Measurements from ENCODE around the gene RBM43. TPM values are rescaled to one million over a fixed set of nuclear protein-coding genes. Genes with fewer than 3 reads are reported as not detected.

Gene RBM43
- total and polyA plus RNA-seq, 2 of the 4 experiments (the other 2 are of a cell fraction), result 1.6 to 3.6 TPM

GRCh38 chr2:151206446-151206968, 55.2 kb downstream of the RBM43 start:
- Histone ChIP-seq H2BK5ac (ENCODE audit: low read depth, low read length, poor library complexity, severe bottlenecking) (no peak overlapping the region), H3K9me3 (ENCODE audit: control insufficient read depth, insufficient read depth, low read length) (no peaks in the 10 kb centered on the region), H3K27me3 (ENCODE audit: control insufficient read depth, insufficient read depth, low read length) (no peaks in the 10 kb centered on the region; the same call in 1 of the 2 replicates), H3K9ac (ENCODE audit: low read depth, low read length) (no peak overlapping the region), H3K14ac (replicated peaks; ENCODE audit: low read depth, low read length) (no peak overlapping the region), H3K79me1 (ENCODE audit: low read depth in 1 of 2, low read length in 2 of 2) (no peaks in the 10 kb centered on the region), H3K4me2 (ENCODE audit: low read depth, low read length) (no peak overlapping the region), H3K4ac (ENCODE audit: low read depth, low read length) (no peak overlapping the region), H4K5ac (ENCODE audit: low read depth, low read length) (no peak overlapping the region; the same call in 1 of the 2 replicates), H2BK120ac (ENCODE audit: low read depth, low read length) (no peak overlapping the region), H3K27ac (ENCODE audit: insufficient read depth, low read length) (no peak overlapping the region), H2AFZ (replicated peaks; ENCODE audit: low read length, poor library complexity) (no peak overlapping the region), H2BK20ac (ENCODE audit: low read depth, low read length) (no peak overlapping the region), H3K36me3 (ENCODE audit: control insufficient read depth, insufficient read depth, low read length) (no peaks in the 10 kb centered on the region), H3K23ac (ENCODE audit: low read depth, low read length) (no peak overlapping the region), H2BK15ac (ENCODE audit: low read depth, low read length) (no peak overlapping the region), H3K4me3 (ENCODE audit: insufficient read depth, low read depth, low read length) (no peak overlapping the region), H4K20me1 (ENCODE audit: insufficient read depth, low read length) (no peaks in the 10 kb centered on the region), H4K91ac (ENCODE audit: insufficient read depth, low read depth, low read length) (no peak overlapping the region), H3K4me1 (ENCODE audit: control insufficient read depth, insufficient read depth, low read length) (peaks cover 2% of the 10 kb centered on the region; the same call in 1 of the 2 replicates), H2AK5ac (ENCODE audit: low read depth, low read length) (no peak overlapping the region), H3K18ac (ENCODE audit: low read depth, low read length) (no peak overlapping the region), H3K9me1 (ENCODE audit: insufficient read depth, low read length) (0 out of 2 replicates have a peak, but pooled peaks cover 3% of the 10 kb centered on the region), H4K8ac (ENCODE audit: low read depth in 2 of 2, low read length in 2 of 2) (no peak overlapping the region), H3K56ac (ENCODE audit: extremely low read depth, insufficient read depth, low read length) (no peak overlapping the region), H2AK9ac (replicated peaks; ENCODE audit: low read depth, low read length, poor library complexity) (no peak overlapping the region)
- dilution Hi-C loops (cut with HindIII; ENCODE audit: low sequenced_read_pairs, unreplicated experiment), result no loop called here
- peak; percentile 42 for ATAC-seq (ENCODE audit: low read depth)
- in situ Hi-C loops (cut with MboI; ENCODE audit: low sequenced_read_pairs), result no loop called here
- ChIA-PET POLR2A (ENCODE audit: unreplicated experiment) (no interaction called here), CTCF (no interaction called here)
- TF ChIP-seq MAFK (IDR thresholded peaks at IDR 0.05; ENCODE audit: low read depth, low read length), result no peak
- no peak for TF ChIP-seq USF2 (IDR thresholded peaks at IDR 0.05; ENCODE audit: low read depth, low read length)
- TF ChIP-seq NFE2L2 (IDR thresholded peaks at IDR 0.05; ENCODE audit: low read depth, low read length), result no peak
- no peak for TF ChIP-seq MAZ (IDR thresholded peaks at IDR 0.05; ENCODE audit: borderline replicate concordance, low read depth, low read length)
- BruUV-seq (replicated peaks), result no TSS peak
- DNase-seq, result no peak
- WGBS, 2 experiments (ENCODE audit: extremely low coverage in 2 of 2, insufficient read length in 1 of 2), result no CpG with 5 or more reads among the region's 4 CpGs
- intact Hi-C loops (cut with micrococcal nuclease), result no loop called here
